ENCODE results near the gene SORBS1.

The SORBS1 gene

DNA sequence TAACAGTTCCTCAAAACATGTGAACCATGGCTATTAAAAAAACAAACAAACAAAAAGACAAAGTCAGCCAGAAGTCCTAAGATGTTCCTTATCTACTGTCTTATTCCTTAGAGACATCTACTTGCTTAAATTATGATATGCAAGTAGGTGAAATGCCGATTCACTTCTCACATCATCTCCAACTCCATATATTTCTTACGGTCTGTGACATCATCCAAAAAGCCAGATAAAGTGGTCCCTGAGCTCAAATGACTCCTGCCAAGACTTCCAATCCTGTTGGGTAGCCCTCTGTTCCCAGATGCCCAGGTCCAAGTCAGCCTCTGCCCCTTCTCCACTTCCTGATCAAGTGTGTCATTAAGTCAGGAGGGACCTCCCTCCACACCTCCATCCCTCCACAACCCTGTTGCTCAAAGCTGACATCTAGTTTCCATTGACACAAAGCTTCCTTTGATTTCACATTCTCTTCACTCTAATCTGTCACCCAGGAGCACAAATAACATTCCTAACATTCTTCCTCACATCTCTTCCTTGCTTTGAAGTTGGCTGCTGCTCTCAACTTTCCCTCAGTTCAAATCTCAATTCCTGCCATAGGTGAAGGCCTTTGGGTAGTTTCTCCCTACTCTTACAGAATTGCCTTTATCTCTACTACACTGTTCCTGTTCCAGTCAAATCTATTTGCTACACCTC lies 214.3 kb downstream of the SORBS1 start:
- peak; percentile 21 for DNase-seq (ENCODE audit: low spot score)

DNA sequence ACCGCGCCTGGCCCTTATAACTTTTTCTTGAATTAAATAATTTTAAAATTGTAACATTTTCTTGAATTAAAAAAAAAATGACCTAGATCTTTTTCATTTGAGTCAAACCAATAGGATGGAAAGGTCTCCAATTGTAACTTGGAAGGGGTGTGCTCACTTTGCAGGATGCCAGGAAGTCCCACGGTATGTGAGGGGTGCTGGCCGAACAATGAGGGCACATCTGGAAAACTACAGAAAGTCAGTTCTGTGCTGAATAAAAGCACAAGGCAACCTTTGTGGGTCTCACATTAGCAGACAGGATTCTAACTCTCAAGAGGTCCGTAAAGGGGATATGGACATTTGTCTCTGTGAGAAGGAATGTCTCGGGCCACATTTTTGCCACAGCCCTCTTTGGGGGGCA lies 217.6 kb downstream of the SORBS1 start:
- no peak for DNase-seq (ENCODE audit: low spot score)

DNA sequence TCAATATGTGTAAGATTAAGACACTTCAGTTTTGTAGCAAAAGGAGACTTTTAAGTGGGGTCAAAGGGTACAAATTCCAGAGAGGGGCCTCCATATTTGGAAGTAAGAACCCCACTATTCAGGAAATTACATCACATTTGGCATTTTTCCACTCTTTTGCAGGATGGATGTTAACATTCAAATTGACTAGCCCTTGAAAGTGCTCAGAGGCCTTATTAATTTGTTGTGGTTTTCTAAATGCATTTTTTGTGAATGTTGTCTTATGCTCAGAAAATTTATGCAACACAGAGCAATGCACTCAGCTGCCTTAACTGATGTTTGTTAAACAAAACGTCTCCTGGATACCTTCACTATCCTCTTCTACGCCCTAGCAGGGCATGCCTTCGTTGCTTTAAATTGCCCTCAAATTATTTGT lies 219.4 kb downstream of the SORBS1 start:
- no peak for DNase-seq (ENCODE audit: low spot score)

DNA sequence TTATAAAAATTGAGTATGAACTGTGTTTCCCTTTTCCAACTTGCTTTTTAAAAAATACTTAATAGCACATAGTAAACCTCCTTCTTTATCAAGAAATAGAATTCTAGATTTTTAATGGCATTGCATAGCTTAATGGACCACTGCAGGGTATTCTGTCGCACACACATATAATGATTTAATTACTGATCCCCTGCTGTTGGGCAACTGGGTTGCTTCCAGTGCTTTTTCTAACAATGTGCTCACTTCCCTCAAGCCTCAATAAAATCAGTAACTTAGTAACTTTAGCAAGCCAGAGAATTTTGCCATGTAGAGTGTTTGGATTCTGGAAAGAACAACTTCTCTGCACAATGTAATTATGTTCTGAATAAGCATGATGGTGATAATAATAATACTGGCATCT lies 221.3 kb downstream of the SORBS1 start:
- DNase-seq (ENCODE audit: low spot score): no peak

DNA sequence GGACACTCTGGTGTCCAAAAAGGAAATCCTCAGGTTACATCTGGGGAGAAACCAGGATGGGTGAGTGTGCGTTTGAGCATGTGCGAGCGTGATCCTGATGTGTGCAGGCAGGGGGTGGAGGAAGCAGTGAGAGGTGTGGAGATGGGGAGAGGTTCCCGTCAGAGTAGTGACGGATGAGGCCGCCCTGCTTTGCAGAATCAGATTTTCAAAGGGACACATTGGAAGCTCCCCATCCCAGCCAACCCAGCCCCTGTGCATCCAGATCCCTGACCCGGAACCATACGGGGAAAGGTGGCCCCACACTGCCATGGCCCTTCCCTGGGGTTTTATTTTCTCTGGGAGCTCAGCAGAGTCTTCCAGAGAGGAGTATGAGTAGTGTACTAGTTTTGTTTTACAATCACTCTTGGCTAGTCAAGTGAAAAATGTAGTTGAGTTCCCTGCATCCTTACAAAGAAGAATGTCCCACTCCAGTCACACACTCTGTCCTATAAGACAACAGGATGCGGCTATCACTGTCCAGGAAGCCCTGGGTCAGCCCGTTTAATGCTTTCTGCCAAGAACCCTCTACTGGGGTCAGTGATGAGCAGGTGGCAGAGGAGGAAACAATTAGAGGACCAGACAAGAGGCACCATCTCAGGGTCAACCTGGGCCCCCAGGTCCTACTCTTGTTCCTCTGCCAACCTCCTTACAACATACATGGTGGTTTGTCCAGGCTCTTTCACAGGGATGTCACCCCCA lies 223.6 kb downstream of the SORBS1 start:
- no peak for DNase-seq (ENCODE audit: low spot score)

DNA sequence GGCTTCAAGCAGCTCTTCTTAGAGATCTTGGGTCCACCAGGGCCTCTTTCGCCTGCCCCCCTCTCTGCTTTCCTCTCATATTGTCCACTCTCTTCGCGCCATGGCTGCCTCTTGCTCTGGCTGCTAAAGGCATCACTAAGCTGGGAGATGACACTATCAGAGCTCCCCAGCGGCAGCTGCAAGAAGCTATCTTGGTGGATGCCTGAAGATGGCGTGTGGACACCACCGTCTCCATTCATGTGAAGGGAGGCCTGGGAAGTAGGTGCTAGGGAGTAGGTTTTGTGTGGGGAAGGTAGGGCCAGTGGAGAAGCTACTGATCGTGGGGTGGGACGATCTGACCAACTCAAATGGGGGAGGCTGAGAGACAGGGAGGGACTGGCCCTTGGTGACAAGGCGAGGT lies 224.5 kb downstream of the SORBS1 start:
- DNase-seq (ENCODE audit: low spot score): no peak

DNA sequence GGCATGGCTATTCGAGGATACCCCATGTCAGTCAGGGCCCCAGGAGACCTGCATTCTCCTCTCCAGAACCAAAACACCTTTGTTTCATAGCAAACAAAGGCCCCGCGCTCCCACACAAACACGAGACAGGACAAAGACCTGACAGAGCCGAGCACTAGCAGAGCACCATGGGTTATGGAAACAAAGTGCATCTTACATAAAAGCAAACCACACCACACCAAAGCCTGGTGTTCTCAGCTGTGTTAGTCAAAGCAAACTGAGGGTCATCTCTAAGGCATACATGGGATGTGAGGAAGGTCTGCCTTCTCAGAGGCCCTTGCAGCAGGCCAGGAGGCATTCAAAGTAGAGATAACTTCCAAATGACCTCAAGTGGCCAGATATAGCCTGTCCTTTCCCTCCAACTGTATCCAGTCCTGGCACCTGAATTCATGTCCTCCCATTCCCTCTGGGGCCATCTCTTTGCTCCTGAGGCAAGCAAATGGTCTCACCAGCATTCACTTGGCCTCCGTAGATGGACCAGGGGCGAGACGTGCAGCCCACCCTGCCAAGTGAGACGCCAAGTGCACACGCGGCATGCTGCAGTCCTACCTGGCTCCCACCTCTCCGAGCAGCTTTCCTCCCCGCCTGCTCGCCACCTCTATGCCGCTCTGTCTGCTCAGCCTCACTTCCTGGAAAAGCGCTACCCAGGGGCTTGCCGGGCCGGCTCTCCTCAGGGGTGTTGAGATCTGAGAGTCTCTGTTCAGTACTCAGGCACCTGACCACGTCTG lies 225.1 kb downstream of the SORBS1 start:
- DNase-seq (ENCODE audit: low spot score): no peak

DNA sequence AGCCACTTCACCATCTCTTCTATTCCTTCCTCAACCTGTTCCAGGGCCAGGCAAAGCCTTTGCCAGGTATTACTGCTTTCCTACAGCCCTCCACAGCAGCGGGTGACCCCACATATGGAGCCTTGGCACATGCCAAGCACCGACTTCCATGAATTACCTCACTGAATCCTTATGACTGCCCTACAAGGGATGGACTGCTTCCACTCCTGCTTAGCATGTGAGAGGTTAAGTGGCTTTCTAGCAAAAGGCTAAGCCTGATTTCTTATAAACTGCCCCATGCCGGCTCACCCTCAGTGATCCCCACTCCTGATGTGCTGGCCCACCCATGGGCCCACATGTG lies 226.4 kb downstream of the SORBS1 start:
- DNase-seq (ENCODE audit: low spot score): no peak

DNA sequence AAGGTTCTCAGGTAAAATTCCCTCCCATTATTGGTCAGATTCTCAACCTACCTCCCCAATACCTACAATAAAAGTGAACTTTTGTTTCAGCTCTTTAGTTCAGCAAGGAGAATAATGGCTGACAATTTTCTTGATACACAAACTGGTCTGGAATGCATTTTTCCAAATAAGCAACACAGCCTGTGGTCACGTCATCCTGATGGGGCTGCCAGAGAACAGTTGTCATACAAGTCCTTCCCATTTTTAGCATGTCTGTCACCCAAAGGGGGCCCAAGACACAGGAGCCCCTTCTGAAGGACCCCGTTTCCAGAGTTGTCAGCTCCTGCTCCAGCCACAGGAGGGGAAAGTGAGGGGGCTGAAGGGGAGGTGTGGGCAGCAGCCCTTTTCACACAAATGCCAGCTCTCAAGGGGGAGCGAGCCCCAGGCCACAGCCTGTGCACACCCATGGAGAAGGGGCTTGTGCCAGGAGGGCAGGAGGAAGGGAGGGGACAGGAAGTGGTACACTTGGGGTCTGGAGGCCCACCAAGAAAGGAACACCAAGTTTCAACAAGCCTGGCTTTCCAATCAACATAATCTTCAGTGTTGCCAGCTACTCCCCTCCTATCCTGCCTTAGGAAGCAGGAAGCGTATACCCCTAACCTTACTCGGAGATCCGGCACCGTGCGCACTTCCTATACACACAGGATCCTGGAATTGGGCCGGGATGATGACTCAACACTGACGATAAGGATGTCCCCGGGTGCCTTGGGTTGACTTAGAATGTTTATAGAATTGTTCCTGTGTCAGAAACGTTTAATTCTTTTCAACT lies 227.0 kb downstream of the SORBS1 start:
- DNase-seq (ENCODE audit: low spot score): no peak

DNA sequence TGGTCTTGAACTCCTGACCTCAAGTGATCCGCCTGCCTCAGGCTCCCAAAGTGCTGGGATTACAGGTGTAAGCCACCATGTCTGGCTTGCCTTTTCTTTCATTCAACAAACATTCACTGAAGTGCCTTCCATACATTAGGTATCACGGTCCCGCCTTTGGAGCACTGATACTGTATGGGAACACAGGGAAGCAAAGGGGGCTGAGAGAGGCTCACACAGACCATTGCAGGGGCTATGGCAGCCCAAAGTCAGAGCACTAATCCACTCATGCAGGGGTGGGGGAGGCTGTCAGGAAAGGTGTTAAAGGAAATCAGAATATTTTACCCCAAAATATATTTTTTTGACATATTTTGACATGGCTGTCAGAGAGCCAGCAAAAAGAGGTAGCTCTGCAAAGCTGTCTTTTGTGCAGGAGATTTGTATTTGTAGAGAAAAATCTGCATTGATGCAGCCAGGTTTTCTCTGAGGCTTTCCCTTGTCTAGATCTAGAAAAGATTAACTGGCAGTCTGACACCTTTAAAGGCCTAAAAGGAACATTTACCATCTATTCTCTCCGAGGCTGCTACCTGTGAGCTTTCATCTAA lies 228.4 kb downstream of the SORBS1 start:
- no peak for DNase-seq (ENCODE audit: low spot score)

DNA sequence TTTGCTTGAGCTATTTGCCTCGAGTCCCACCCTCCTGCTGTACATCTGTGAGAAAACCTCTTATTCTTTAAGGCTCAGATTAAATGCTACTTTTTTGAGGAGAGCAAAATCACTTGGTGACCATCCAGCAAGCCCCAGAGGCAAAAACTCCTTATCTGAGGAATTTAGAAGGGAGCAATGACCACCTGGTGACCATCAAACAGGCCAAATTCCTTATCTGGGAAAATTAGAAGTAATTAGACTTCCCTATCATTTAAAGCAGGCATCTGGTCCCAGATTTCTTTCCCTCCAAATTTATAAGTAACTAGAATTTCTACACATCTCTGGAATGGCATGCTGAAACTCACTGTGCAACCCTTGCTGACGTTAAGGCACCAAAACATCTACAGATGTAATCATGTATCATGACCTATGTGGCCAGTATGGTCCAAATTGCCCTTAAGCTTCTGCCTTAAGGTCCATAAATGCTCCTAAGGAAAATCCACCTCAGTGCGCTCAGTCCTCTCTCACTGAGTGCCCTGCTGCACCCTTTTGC lies 229.5 kb downstream of the SORBS1 start:
- no peak for DNase-seq (ENCODE audit: low spot score)

DNA sequence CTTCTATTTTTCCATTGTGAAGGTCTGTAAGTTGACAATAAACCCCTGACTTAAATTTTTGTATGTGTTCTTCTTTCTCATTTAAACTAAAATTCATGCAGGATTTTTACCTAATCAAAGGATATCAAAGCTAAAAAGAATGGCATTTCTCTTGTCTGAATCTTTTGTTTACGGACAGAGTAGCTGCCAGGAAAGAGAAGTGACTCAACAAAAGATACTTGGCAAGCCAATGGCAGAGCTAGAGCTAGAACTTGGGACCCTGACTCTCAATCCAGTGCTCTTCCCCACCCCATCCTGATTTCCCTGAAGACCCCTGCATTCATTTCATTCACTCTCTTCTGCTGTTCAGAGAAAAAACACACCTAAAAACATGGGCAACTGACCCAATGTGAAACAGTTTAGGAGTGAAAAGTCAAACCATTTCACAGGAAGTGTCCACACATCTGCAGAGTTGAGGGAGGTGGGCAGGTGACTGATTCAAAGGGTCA lies 230.2 kb downstream of the SORBS1 start:
- no peak for DNase-seq (ENCODE audit: low spot score)

DNA sequence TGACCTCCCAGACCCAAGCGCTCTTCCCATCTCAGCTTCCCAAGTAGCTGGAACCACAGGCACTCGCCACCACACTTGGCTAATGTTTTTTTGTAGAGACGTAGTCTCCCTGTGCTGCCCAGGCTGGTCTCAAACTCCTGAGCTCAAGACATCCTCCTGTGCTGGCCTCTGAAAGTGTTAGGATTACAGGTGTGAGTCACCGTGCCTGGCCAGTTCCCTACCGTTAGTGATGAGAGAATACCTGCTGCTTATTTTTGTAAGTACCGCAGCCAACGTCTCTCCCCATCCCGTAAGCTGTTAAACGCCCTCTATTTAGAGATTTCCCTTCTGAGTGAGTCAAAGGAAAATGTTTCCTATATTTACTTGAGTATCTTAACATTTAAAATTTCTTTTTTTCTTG lies 231.9 kb downstream of the SORBS1 start:
- no peak for DNase-seq (ENCODE audit: low spot score)

DNA sequence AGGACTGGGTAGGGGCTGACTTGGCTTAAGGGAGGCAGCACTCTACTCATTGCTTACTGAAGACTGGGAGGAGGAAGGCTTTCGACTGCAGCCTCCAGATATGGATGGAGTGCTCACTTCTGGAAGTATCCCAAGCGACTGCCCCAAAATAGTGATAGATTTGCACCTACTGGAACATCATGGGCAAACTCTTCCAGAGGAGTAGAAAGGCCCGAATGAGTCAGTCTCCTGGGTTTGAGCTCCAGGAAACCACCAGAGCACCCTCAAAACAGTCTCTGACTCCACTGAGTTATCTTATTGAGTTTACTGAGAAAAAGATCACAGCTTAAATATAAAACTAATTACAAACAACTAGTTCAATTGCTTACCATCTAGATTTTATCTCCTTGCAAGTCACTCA lies 233.2 kb downstream of the SORBS1 start:
- no peak for DNase-seq (ENCODE audit: low spot score)

DNA sequence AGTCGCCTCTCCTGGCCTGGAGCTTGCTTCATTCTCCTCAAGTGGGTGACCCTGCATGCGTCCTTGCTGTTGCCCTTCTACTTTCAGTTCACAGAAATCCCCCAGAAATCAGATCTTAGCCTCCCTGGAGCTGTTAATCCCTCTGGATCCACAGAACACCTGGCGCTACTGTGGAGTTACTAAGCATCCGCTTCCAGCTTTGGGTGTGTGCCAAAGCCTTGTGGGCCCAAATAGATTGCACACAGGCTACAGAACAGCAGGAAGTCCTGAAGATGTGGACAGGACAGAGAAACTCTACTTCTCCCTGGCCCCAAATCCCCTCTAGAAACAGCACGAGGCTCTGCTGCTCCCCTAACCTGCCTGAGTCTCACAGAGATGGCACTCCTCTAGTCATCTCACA lies 233.8 kb downstream of the SORBS1 start:
- no peak for DNase-seq (ENCODE audit: low spot score)

DNA sequence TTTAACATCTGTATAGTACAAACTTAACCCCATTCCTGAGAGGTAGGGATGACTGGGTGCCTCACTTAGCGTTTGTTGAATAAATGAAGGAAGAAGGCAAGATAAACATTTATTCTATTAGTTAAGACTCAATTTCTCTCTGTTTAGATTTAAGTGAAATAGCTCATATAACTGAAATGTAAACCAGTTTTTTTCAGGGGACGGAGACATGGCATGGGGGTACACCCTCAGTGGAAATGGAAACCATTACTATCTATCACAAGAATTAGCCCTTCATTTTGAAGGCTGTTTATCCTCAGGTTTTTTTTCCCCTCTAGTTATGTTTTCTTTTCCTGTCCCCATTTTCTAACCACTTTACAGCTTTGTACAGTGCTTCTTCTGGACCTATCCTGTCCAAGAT lies 234.8 kb downstream of the SORBS1 start:
- no peak for DNase-seq (ENCODE audit: low spot score)

DNA sequence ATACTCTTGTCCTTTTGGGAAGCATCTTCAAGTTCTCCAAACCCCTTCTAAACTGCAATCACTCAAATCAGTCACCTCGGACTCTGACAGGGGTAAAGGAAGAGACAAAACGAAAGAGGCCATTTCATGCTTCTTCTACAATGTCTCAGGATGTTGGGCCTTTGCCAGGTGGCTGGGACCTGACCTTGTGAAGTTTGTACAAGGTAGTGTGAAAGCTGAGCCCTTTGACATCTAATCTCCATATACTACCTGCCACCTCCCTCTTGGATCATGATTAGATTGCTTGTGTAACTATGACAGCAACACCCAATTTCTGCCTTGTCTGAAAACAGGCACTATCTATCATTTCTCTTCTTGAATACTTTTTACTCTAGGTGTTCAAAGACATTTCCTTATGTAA lies 235.3 kb downstream of the SORBS1 start:
- DNase-seq (ENCODE audit: low spot score): no peak

DNA sequence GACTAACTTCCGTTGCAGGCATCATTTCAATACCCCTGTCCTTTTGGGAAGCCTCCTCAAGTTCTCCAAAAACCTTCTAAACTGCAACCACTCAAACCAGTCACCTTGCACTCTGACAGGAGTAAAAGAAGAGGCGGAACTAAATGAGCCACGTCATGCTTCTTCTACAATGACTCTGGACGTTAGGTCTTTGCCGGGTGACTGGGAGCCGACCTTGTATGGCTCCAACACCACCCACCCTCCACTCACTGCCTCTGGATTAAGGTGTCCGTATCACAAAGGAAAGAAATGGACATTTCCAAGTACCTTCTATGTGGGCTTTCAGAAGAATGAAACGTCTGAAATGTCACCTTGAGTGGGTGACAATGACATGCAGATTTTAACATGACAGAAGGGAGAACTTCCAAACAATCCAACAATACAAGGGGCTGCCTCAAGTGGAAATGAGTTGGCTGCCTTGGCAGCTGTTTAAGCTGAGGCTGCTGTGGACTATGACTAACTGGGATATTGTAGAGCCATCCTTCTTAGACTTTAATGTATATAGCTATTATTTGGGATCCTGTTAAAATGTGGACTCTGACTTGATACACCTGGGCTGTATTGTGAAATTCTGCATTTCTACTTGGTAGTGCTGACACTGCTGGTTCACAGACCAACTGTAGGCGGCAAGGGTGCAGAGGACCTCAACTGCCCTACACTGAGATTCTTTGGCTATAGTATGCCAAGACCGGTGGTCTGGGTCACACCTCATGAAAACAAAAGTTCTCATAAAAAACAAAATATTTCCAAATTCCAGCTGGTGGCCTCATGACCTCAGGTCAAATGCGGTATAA lies 236.5 kb downstream of the SORBS1 start:
- no peak for DNase-seq (ENCODE audit: low spot score)

DNA sequence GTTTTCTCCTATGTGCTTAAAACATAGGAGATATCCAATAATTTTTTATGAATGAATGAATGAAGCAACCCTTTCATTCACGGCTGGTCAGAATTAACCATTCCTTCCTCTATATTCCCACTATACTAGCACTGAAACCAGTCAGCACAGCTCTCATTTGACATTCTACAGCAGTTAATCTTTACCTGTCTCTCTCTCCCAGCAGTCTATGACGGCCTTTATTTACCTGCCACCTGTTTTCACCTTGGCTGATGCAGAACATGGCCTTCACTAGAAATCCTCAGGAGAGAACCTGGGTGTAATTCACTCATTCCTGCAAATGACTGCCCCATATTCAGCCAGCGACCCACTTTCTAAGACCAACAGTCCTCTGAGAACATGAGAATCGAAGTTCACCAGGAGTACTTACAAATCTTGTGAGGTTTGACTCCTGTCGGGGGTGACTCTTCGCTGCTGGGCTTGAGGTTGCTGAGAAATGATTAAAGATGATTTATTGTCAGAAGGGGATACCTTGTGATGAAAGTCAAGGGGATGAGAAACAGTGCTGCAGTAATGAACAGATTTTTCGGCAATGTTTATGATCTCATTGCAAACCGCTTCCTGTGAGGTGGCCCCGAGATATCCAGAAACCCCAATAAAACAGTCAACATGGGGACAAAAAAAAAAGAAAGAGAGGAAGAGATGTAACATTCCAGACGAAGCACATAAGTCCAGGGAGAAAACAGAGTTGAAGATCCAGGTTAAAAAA lies 239.4 kb downstream of the SORBS1 start:
- DNase-seq (ENCODE audit: low spot score): no peak

DNA sequence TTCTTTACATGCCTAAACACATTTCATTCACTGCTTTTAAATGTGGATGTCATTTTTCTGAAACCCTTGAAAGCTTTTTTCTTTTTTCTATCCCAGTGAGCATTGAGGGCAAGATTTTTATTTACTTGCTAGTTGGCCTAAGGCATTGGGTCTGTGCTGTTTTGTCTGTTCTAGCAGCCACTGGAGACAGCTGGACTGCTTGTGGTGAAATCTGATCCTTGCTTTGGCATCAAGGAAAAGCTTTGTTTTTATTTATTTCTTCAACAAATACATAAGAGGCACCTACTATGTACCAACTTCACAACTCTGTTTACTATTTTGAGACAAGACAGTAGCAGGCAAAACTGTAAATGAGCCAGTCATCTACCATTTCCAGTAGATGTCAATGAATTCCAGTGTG lies 241.9 kb downstream of the SORBS1 start:
- DNase-seq (ENCODE audit: low spot score): no peak
